Measurements from ENCODE around the gene MTX1.

DNA sequence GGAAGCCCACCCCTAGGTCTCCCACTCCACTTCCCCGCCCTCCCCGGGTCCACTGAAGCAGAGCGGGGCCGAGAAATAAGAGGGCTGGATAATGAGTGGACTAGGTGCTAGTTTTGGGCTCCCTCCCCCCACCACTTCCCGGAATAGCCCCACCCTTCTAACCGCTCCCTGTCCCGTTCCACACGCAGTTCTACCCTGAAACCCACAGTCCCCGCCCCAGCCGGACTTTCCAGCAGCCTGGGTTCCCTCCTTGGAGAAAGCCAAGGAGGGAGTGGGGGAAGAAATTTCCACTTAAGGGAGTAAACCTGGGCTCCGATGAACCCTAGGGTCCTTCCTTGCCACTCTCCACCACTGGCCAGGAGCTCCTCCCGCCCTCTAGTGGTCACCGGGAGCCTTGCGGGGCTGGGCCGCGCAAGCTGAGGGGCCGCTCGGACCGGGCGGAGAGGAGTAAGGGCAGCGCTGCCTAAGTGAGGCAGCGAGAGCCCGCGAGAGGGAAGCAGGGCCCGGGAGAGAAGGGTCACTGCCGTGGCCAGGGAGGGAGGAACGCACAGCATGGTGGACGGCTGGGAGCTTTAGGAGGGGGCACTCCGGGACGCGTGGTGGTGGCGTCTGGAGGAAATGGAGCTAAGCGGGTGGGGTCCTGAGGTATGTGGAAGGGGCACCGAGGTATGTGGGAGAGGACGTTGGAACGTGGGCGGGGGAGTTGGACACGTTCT lies 15.1 kb upstream of the MTX1 start:
- peak; percentile 64 for TF ChIP-seq POLR2A (IDR thresholded peaks at IDR 0.05)
- TF ChIP-seq, protein P1, sequence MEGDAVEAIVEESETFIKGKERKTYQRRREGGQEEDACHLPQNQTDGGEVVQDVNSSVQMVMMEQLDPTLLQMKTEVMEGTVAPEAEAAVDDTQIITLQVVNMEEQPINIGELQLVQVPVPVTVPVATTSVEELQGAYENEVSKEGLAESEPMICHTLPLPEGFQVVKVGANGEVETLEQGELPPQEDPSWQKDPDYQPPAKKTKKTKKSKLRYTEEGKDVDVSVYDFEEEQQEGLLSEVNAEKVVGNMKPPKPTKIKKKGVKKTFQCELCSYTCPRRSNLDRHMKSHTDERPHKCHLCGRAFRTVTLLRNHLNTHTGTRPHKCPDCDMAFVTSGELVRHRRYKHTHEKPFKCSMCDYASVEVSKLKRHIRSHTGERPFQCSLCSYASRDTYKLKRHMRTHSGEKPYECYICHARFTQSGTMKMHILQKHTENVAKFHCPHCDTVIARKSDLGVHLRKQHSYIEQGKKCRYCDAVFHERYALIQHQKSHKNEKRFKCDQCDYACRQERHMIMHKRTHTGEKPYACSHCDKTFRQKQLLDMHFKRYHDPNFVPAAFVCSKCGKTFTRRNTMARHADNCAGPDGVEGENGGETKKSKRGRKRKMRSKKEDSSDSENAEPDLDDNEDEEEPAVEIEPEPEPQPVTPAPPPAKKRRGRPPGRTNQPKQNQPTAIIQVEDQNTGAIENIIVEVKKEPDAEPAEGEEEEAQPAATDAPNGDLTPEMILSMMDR (IDR thresholded peaks at IDR 0.05): peak; percentile 87 to 99 (median 92)
